Measurements from ENCODE around the gene MPG. TPM values are rescaled to one million over a fixed set of nuclear protein-coding genes. Genes with fewer than 3 reads are reported as not detected.

MPG gene
- total RNA-seq, 4 donors from 2014 or later, result 46.8 to 84.8 (median 61.0) TPM

GRCh38 chr16:100989-101388 is 23.0 kb downstream of the MPG start:
- no peak for TF ChIP-seq POLR2A (IDR thresholded peaks at IDR 0.05)
- no peak for TF ChIP-seq CTCF (IDR thresholded peaks at IDR 0.05)
- DNase-seq (ENCODE audit: low spot score in 2 of 2), result no peak
- no peak overlapping the region for H3K4me3 ChIP-seq (ENCODE audit: low read depth, poor library complexity, severe bottlenecking)
- intact Hi-C loops (cut with DNase I; ENCODE audit: low total_unique reads), result no loop called here
- 81% methylated on average over 5 of the region's 5 CpGs for WGBS, 2 donors

- TF ChIP-seq CTCF (IDR thresholded peaks at IDR 0.05) (no peak), POLR2A (IDR thresholded peaks at IDR 0.05) (no peak)
- WGBS, 2 donors, result 75 to 76% methylated on average over 6 of the region's 6 CpGs
- H3K4me3 ChIP-seq (ENCODE audit: low read depth, poor library complexity, severe bottlenecking), result no peak overlapping the region
- intact Hi-C loops (cut with DNase I; ENCODE audit: low total_unique reads), result no loop called here
- no peak for DNase-seq (ENCODE audit: low spot score in 2 of 2)
Observed at GRCh38 chr16:101586-101985, 23.6 kb downstream of the MPG start.

- intact Hi-C loops (cut with DNase I; ENCODE audit: low total_unique reads), result no loop called here
- H3K4me3 ChIP-seq (ENCODE audit: low read depth, poor library complexity, severe bottlenecking), result no peak overlapping the region
Observed at GRCh38 chr16:102060-102855, 24.2 kb downstream of the MPG start.

GRCh38 chr16:104355-104754 is 26.3 kb downstream of the MPG start:
- intact Hi-C loops (cut with DNase I; ENCODE audit: low total_unique reads), result no loop called here
- DNase-seq (ENCODE audit: low spot score in 2 of 2), result no peak
- H3K4me3 ChIP-seq (ENCODE audit: low read depth, poor library complexity, severe bottlenecking), result no peak overlapping the region
- TF ChIP-seq CTCF (IDR thresholded peaks at IDR 0.05) (no peak), POLR2A (IDR thresholded peaks at IDR 0.05) (no peak)
- WGBS, 2 donors, result 87 to 90% methylated on average over 5 of the region's 5 CpGs

More at GRCh38 chr16:102060-102855, 24.2 kb downstream of the MPG start:
- no peak for DNase-seq (ENCODE audit: low spot score in 2 of 2)
- TF ChIP-seq CTCF (IDR thresholded peaks at IDR 0.05) (no peak), POLR2A (IDR thresholded peaks at IDR 0.05) (no peak)
- 57 to 74% methylated on average over 15 to 19 of the region's 19 CpGs for WGBS, 2 donors

GRCh38 chr16:104928-105327 is 26.9 kb downstream of the MPG start:
- no peak overlapping the region for H3K4me3 ChIP-seq (ENCODE audit: low read depth, poor library complexity, severe bottlenecking)
- TF ChIP-seq CTCF (IDR thresholded peaks at IDR 0.05) (no peak), POLR2A (IDR thresholded peaks at IDR 0.05) (no peak)
- intact Hi-C loops (cut with DNase I; ENCODE audit: low total_unique reads), result loop anchor here (5.0 kb wide), 1 partner anchor 77 kb away; the partner anchor contains the start of gene HBQ1
- 82 to 84% methylated on average over 3 of the region's 3 CpGs for WGBS, 2 donors
- no peak for DNase-seq (ENCODE audit: low spot score in 2 of 2)

Measured in lower leg skin (tissue), 4 donors.